ENCODE results near the gene EVI2B. TPM values are rescaled to one million over a fixed set of nuclear protein-coding genes. Genes with fewer than 3 reads are reported as not detected.

The EVI2B gene
- total RNA-seq, 1 experiment from 2014 or later: not detected

- no peak overlapping the region for H2AFZ ChIP-seq (ENCODE audit: low read length)
- TF ChIP-seq, protein P1, sequence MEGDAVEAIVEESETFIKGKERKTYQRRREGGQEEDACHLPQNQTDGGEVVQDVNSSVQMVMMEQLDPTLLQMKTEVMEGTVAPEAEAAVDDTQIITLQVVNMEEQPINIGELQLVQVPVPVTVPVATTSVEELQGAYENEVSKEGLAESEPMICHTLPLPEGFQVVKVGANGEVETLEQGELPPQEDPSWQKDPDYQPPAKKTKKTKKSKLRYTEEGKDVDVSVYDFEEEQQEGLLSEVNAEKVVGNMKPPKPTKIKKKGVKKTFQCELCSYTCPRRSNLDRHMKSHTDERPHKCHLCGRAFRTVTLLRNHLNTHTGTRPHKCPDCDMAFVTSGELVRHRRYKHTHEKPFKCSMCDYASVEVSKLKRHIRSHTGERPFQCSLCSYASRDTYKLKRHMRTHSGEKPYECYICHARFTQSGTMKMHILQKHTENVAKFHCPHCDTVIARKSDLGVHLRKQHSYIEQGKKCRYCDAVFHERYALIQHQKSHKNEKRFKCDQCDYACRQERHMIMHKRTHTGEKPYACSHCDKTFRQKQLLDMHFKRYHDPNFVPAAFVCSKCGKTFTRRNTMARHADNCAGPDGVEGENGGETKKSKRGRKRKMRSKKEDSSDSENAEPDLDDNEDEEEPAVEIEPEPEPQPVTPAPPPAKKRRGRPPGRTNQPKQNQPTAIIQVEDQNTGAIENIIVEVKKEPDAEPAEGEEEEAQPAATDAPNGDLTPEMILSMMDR (conservative IDR thresholded peaks at IDR 0.05): no peak
- H3K9me3 ChIP-seq (ENCODE audit: control insufficient read depth, low read depth, low read length): no peaks in the 10 kb centered on the region
- H3K4me1 Mint-ChIP-seq: peaks cover 16% of the 10 kb centered on the region in 2 experiments
- H4K91ac ChIP-seq (ENCODE audit: insufficient read length, low read depth, low read length): no peak overlapping the region
- H3K23ac ChIP-seq (ENCODE audit: insufficient read length, low read depth, low read length): no peak overlapping the region
- no peak overlapping the region for H3K18ac ChIP-seq (ENCODE audit: insufficient read length, low read depth, low read length)
- H3K36me3 Mint-ChIP-seq (ENCODE audit: insufficient read depth in 1 of 3, low read depth in 3 of 3): peaks cover 0 to 4% (median 0%) of the 10 kb centered on the region in 3 experiments; a peak in 1 of 7 replicates
- H3K27me3 Mint-ChIP-seq (ENCODE audit: low read depth): no peaks in the 10 kb centered on the region
- H3K14ac ChIP-seq (ENCODE audit: insufficient read depth, low read length): no peak overlapping the region
- no peak overlapping the region for H3K56ac ChIP-seq (ENCODE audit: insufficient read length, low read depth, low read length)
- no peak overlapping the region for H2BK15ac ChIP-seq (ENCODE audit: low read depth, low read length)
- no peak overlapping the region for H2BK120ac ChIP-seq (ENCODE audit: low read depth, low read length, poor library complexity, severe bottlenecking)
- H3K23me2 ChIP-seq (ENCODE audit: insufficient read length, low read depth, low read length, poor library complexity, severe bottlenecking): no peaks in the 10 kb centered on the region
- H2BK5ac ChIP-seq (ENCODE audit: insufficient read length, low read length): no peak overlapping the region
- no peak for DNase-seq
- H3K27me3 ChIP-seq (ENCODE audit: insufficient read depth, low read length): no peaks in the 10 kb centered on the region
- no peak overlapping the region for H2AK5ac ChIP-seq (ENCODE audit: insufficient read length, low read length)
- H3K4me2 ChIP-seq (ENCODE audit: insufficient read depth, insufficient read length, low read length): no peak overlapping the region
- no peaks in the 10 kb centered on the region for H3K79me2 ChIP-seq (ENCODE audit: insufficient read depth, low read length)
- H3K9ac ChIP-seq (ENCODE audit: extremely low read depth, insufficient read length, low read length): no peak overlapping the region
- H3K4me3 Mint-ChIP-seq: no peak overlapping the region
- no peak overlapping the region for H4K8ac ChIP-seq (replicated peaks; ENCODE audit: insufficient read length, low read depth, low read length)
- no peak overlapping the region for H2BK12ac ChIP-seq (ENCODE audit: insufficient read length, low read depth, low read length)
- no peak overlapping the region for H3K27ac ChIP-seq (ENCODE audit: insufficient read length, low read depth, low read length)
- no peak overlapping the region for H2BK20ac ChIP-seq (ENCODE audit: low read depth, low read length, poor library complexity, severe bottlenecking)
- H4K5ac ChIP-seq (ENCODE audit: insufficient read length, low read depth, low read length): no peak overlapping the region
- H3K4ac ChIP-seq (ENCODE audit: low read depth, low read length): no peak overlapping the region
- no peaks in the 10 kb centered on the region for H3K9me3 Mint-ChIP-seq
- H3K79me1 ChIP-seq (ENCODE audit: insufficient read depth, low read depth, low read length, poor library complexity, severe bottlenecking): no peaks in the 10 kb centered on the region
- no peak overlapping the region for H3K27ac Mint-ChIP-seq
- H4K20me1 ChIP-seq (ENCODE audit: control insufficient read depth, insufficient read depth, insufficient read length): no peaks in the 10 kb centered on the region
- no peaks in the 10 kb centered on the region for H3K4me1 ChIP-seq (ENCODE audit: insufficient read depth, low read length)
- H3T11ph ChIP-seq (ENCODE audit: low read length): no peak overlapping the region
- WGBS (ENCODE audit: extremely low coverage, insufficient read length, low lambda C conversion rate): no CpG with 5 or more reads among the region's 1 CpG
These were observed 18.4 kb downstream of the EVI2B start for GRCh38 chr17:31295489-31295871.
